Colonic mucosa (tissue), 4 donors: ENCODE data around the gene PPCDC. TPM values are rescaled to one million over a fixed set of nuclear protein-coding genes. Genes with fewer than 3 reads are reported as not detected.
A peak's percentile ranks its signal among the peaks of the same experiment; 100 is the strongest.

Experiments used
- DNase-seq: peaks from one replicate; pipeline ENCODE4 v3.0.0-alpha.2; 2020
- H3K27ac ChIP-seq: fragments of 200-600 bp; one replicate; pipeline ENCODE4 v1.8.0; 2021
- H3K27me3 ChIP-seq: fragments of 200-600 bp; one replicate; pipeline ENCODE4 v1.8.0; 2021
- H3K36me3 ChIP-seq: fragments of 200-600 bp; one replicate; pipeline ENCODE4 v1.8.0; 2021
- H3K4me1 ChIP-seq: fragments of 200-600 bp; one replicate; pipeline ENCODE4 v1.8.0; 2021; ENCODE audit warnings: mild to moderate bottlenecking
- H3K4me3 ChIP-seq: fragments of 200-600 bp; one replicate; pipeline ENCODE4 v1.8.0; 2021
- H3K9ac ChIP-seq, 2 donors: one replicate each; pipeline ENCODE4 v1.7.0; 2013; ENCODE audit warnings: control low read depth in 2 of 2, low read depth in 2 of 2, low read length in 2 of 2
- H3K9me3 ChIP-seq: fragments of 200-600 bp; one replicate; pipeline ENCODE4 v1.8.0; 2021
- intact Hi-C: fragments of 100-400 bp; cut with DNase I; formaldehyde crosslinking; loops from one replicate; pipeline ENCODE4 v1.14.1; 2022
- total RNA-seq, 2 donors: library from RNA; stranded (reverse); fragmentation: NEBNext Ultra II Directional in 1 of 2; extraction: Animal tissue kit (Norgen Biotek cat#: 25700) in 1 of 2; gene quantifications; one replicate each; pipeline ENCODE4 v1.2.1, GENCODE V29; 2021
- TF ChIP-seq, protein P1 (sequence below): fragments of 200-600 bp; IDR thresholded peaks from one replicate; pipeline ENCODE4 v1.8.0; 2022; ENCODE audit warnings: antibody characterized with exemption, mild to moderate bottlenecking
- donor health status: healthy.
- donor health status: DM: no; HTN: no; CAD: no.
- donor health status: DM: no; HTN: no; CAD: no.

The PPCDC gene
- total RNA-seq, 2 donors from 2014 or later: 10.1 to 23.1 TPM

DNA sequence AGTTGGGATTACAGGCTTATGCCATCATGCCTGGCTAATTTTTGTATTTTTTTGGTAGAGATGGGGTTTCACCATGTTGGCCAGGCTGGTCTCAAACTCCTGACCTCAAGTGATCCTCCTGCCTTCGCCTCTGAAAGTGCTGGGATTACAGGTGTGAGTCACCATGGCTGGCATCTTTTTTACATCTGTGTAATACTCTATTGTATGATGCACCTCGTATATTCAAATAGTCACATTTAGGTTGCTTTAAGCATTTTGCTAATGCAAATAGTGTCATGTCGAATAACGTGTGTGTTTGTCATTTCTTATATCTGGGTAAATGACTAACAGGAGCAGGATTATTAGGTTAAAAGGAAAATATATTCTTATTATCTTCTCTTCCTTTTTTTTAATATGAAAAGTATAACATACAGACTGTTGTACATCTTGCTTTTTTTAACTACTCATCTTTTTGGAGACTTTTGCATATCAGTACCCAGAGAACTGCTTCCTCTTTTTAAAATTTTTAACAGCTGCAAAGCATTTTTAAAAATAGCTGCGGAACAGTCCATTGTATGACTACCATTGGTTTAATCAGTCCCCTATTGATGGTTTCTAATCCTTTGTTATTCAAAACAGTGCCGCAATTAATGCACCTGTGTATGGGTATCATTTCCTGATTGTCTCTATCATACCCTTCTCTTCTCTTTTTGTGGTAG, 14.6 kb upstream of the PPCDC start:
- H3K4me1 ChIP-seq: no peaks in the 10 kb centered on the region
- DNase-seq: no peak
- H3K27ac ChIP-seq: peak overlapping the region; percentile 40
- H3K27me3 ChIP-seq: no peaks in the 10 kb centered on the region
- intact Hi-C loops: no loop called here
- no peak overlapping the region for H3K9ac ChIP-seq
- H3K4me3 ChIP-seq: no peak overlapping the region
- H3K9me3 ChIP-seq: no peaks in the 10 kb centered on the region
- no peaks in the 10 kb centered on the region for H3K36me3 ChIP-seq
- TF ChIP-seq, protein P1, sequence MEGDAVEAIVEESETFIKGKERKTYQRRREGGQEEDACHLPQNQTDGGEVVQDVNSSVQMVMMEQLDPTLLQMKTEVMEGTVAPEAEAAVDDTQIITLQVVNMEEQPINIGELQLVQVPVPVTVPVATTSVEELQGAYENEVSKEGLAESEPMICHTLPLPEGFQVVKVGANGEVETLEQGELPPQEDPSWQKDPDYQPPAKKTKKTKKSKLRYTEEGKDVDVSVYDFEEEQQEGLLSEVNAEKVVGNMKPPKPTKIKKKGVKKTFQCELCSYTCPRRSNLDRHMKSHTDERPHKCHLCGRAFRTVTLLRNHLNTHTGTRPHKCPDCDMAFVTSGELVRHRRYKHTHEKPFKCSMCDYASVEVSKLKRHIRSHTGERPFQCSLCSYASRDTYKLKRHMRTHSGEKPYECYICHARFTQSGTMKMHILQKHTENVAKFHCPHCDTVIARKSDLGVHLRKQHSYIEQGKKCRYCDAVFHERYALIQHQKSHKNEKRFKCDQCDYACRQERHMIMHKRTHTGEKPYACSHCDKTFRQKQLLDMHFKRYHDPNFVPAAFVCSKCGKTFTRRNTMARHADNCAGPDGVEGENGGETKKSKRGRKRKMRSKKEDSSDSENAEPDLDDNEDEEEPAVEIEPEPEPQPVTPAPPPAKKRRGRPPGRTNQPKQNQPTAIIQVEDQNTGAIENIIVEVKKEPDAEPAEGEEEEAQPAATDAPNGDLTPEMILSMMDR: no peak

GRCh38 chr15:75016431-75016830, 7.0 kb upstream of the PPCDC start:
- Histone ChIP-seq H3K36me3 (no peaks in the 10 kb centered on the region), H3K9me3 (no peaks in the 10 kb centered on the region), H3K27ac (no peak overlapping the region), H3K4me1 (no peaks in the 10 kb centered on the region), H3K27me3 (no peaks in the 10 kb centered on the region), H3K4me3 (no peak overlapping the region), H3K9ac (no peak overlapping the region)
- DNase-seq: no peak
- TF ChIP-seq, protein P1: no peak
- intact Hi-C loops: no loop called here

DNA sequence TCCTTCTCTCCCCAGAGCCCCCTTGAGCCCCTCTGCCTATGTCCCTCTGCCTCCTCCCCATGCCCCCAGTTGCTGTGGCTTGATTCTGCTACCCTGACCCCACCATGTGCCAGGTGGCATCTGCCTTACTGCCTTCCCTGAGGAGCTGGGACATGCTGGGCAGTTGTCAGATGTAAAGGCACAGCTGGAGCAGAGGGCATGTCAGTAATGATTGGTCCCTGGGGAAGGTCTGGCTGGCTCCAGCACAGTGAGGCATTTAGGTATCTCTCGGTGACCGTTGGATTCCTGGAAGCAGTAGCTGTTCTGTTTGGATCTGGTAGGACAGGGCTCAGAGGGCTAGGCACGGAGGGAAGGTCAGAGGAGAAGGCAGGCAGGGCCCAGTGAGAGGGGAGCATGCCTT, 3.5 kb upstream of the PPCDC start:
- TF ChIP-seq, protein P1: no peak
- Histone ChIP-seq H3K27me3 (no peaks in the 10 kb centered on the region), H3K4me1 (peaks cover 5% of the 10 kb centered on the region), H3K9me3 (no peaks in the 10 kb centered on the region), H3K36me3 (no peaks in the 10 kb centered on the region), H3K9ac (no peak overlapping the region), H3K27ac (no peak overlapping the region), H3K4me3 (no peak overlapping the region)
- intact Hi-C loops: loop anchor here (10.0 kb wide), 1 partner anchor 285 kb away; no protein-coding TSS in a partner anchor
- no peak for DNase-seq

DNA sequence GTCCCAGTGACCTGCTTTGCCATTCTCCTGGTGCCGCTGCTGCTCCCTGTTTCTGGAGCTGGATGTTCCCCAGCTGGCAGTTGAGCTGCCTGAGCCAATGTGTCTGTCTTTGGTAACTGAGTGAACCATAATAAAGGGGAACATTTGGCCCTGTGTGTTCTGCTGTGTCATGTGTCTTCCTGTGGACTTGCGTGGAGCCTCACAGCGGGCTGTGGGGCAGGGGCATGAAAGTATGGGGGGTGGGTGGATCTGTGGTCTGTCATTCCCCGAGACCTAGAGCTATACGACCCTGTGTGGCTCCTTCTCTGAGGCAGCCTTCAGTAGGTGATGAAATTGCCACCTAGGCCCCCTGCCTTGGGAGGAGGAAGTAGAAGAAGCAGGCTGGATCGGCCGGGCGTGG, 2.0 kb upstream of the PPCDC start:
- H3K9me3 ChIP-seq: no peaks in the 10 kb centered on the region
- H3K4me1 ChIP-seq: peaks cover 5% of the 10 kb centered on the region
- H3K36me3 ChIP-seq: no peaks in the 10 kb centered on the region
- no peaks in the 10 kb centered on the region for H3K27me3 ChIP-seq
- no peak for DNase-seq
- no peak overlapping the region for H3K9ac ChIP-seq
- H3K4me3 ChIP-seq: no peak overlapping the region
- H3K27ac ChIP-seq: no peak overlapping the region
- intact Hi-C loops: loop anchor here (10.0 kb wide), 1 partner anchor 283 kb away; no protein-coding TSS in a partner anchor
- TF ChIP-seq, protein P1: no peak

- intact Hi-C loops: loop anchor here (10.0 kb wide), 1 partner anchor 282 kb away; no protein-coding TSS in a partner anchor
- Histone ChIP-seq H3K9ac (no peak overlapping the region), H3K9me3 (no peaks in the 10 kb centered on the region), H3K27ac (no peak overlapping the region), H3K4me1 (peaks cover 5% of the 10 kb centered on the region), H3K4me3 (no peak overlapping the region), H3K27me3 (no peaks in the 10 kb centered on the region), H3K36me3 (no peaks in the 10 kb centered on the region)
- TF ChIP-seq, protein P1: no peak
- no peak for DNase-seq
Observed at GRCh38 chr15:75022783-75023180, 608 bp upstream of the PPCDC start.
